ENCODE measurements around the gene CREB5.

CREB5 gene

DNA sequence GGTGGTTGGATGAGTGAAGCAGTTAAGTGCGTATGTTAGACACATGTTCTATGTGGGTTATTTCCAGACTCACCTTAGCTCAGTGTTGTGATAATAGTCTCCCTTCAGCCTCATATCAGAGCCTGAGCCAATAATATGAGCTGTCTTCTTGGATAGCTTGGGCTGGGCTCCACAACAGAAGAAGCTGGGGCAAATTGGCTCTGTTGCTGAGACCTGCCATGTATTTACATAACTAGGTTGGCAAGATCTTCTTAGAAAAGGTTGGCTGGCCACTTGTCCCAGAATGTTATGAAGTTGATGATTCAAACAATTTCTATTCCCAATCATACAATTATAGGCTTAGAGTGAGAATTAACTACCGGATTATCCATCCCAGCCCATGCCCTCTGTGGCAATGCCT lies 35.7 kb upstream of the CREB5 start:
- Histone ChIP-seq H3K4me3 (ENCODE audit: low read depth in 1 of 2, low read length in 2 of 2) (no peak overlapping the region), H3K79me2 (ENCODE audit: insufficient read depth, low read length) (no peaks in the 10 kb centered on the region)
- no peak for ATAC-seq (ENCODE audit: insufficient read depth, low read depth)

DNA sequence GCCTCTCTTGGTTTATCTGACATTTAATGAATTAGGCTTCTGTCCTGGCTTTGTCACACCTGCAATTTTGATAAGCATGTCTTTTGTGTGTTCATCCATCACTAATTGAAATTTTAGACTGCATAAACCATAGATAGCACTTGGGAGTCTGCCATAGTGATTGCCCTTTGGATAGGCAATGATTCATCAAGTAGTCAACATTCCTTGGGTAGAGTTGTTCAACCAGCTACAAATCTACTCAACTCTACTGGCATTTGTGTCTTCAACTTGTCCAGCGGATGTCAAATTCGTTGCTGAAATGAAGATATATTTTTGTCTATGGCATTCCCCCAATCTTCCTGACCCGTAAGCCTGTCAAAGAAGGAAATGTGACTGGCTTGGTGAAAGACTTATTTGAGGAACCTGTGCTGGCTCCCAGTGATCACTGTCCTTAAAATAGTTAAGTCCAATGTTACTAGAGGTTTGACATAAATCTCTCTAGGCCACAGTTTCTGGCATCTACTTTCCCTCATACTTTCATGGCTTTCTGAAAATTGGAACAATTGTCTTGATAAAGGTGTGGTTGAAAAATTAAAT lies 33.7 kb upstream of the CREB5 start:
- no peak overlapping the region for H2AFZ ChIP-seq (ENCODE audit: low read depth, low read length)
- no peak for DNase-seq
- no peaks in the 10 kb centered on the region for H3K79me2 ChIP-seq (ENCODE audit: insufficient read depth, low read length)
- no peak overlapping the region for H3K9ac ChIP-seq (ENCODE audit: low read depth, low read length)
- H4K20me1 ChIP-seq (ENCODE audit: insufficient read depth, low read length), result no peaks in the 10 kb centered on the region
- H3K27ac ChIP-seq (ENCODE audit: low read length), result no peak overlapping the region
- no peak overlapping the region for H3K4me2 ChIP-seq (ENCODE audit: insufficient read depth, low read length)
- TF ChIP-seq, protein P1, sequence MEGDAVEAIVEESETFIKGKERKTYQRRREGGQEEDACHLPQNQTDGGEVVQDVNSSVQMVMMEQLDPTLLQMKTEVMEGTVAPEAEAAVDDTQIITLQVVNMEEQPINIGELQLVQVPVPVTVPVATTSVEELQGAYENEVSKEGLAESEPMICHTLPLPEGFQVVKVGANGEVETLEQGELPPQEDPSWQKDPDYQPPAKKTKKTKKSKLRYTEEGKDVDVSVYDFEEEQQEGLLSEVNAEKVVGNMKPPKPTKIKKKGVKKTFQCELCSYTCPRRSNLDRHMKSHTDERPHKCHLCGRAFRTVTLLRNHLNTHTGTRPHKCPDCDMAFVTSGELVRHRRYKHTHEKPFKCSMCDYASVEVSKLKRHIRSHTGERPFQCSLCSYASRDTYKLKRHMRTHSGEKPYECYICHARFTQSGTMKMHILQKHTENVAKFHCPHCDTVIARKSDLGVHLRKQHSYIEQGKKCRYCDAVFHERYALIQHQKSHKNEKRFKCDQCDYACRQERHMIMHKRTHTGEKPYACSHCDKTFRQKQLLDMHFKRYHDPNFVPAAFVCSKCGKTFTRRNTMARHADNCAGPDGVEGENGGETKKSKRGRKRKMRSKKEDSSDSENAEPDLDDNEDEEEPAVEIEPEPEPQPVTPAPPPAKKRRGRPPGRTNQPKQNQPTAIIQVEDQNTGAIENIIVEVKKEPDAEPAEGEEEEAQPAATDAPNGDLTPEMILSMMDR (IDR thresholded peaks at IDR 0.05; ENCODE audit: borderline replicate concordance, extremely low read depth, low read length, poor library complexity, severe bottlenecking), result no peak
- no peak for TF ChIP-seq EZH2 (IDR thresholded peaks at IDR 0.05; ENCODE audit: borderline replicate concordance, low read depth, low read length, severe bottlenecking)
- H3K9me3 ChIP-seq (ENCODE audit: insufficient read depth, low read length, severe bottlenecking), result no peaks in the 10 kb centered on the region
- no peak overlapping the region for H3K4me3 ChIP-seq (ENCODE audit: low read depth in 1 of 2, low read length in 2 of 2)
- ATAC-seq (ENCODE audit: insufficient read depth, low read depth), result no peak
- no peaks in the 10 kb centered on the region for H3K27me3 ChIP-seq (ENCODE audit: insufficient read depth, low read length, poor library complexity)
- H3K36me3 ChIP-seq (ENCODE audit: insufficient read depth, low read length), result no peaks in the 10 kb centered on the region
- no peaks in the 10 kb centered on the region for H3K4me1 ChIP-seq (ENCODE audit: insufficient read depth, low read length)

More for the DNA sequence above, 35.7 kb upstream of the CREB5 start:
- H3K27me3 ChIP-seq (ENCODE audit: insufficient read depth, low read length, poor library complexity), result no peaks in the 10 kb centered on the region
- no peak for TF ChIP-seq EZH2 (IDR thresholded peaks at IDR 0.05; ENCODE audit: borderline replicate concordance, low read depth, low read length, severe bottlenecking)
- TF ChIP-seq, protein P1 (IDR thresholded peaks at IDR 0.05; ENCODE audit: borderline replicate concordance, extremely low read depth, low read length, poor library complexity, severe bottlenecking), result no peak
- no peak overlapping the region for H2AFZ ChIP-seq (ENCODE audit: low read depth, low read length)
- H3K4me1 ChIP-seq (ENCODE audit: insufficient read depth, low read length), result no peaks in the 10 kb centered on the region
- no peaks in the 10 kb centered on the region for H4K20me1 ChIP-seq (ENCODE audit: insufficient read depth, low read length)
- DNase-seq, result no peak
- no peaks in the 10 kb centered on the region for H3K36me3 ChIP-seq (ENCODE audit: insufficient read depth, low read length)
- no peak overlapping the region for H3K4me2 ChIP-seq (ENCODE audit: insufficient read depth, low read length)
- no peak overlapping the region for H3K27ac ChIP-seq (ENCODE audit: low read length)
- no peaks in the 10 kb centered on the region for H3K9me3 ChIP-seq (ENCODE audit: insufficient read depth, low read length, severe bottlenecking)
- no peak overlapping the region for H3K9ac ChIP-seq (ENCODE audit: low read depth, low read length)

DNA sequence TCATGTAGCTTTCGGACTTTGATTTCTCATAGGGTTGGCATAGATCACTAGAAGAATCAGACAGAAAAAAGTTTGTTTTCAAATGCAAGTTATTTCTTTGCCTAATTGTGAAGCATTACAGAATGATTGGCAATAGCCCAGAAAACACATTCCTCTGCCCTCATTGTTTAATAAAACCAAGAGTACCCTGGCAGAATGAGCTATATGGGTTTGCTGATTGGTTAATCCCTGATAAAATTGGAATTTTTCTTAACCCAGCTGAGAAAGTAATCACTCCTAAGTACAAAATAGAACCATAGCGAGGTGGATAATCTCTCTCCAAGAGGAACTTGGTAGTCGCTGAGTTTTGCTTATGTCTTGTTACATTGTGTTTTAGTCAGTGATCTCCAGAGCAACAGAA lies 30.9 kb upstream of the CREB5 start:
- H3K27me3 ChIP-seq (ENCODE audit: insufficient read depth, low read length, poor library complexity), result no peaks in the 10 kb centered on the region
- no peak overlapping the region for H3K27ac ChIP-seq (ENCODE audit: low read length)
- DNase-seq (no peak), ATAC-seq (ENCODE audit: insufficient read depth, low read depth) (no peak)
- H3K79me2 ChIP-seq (ENCODE audit: insufficient read depth, low read length), result no peaks in the 10 kb centered on the region
- TF ChIP-seq, protein P1 (IDR thresholded peaks at IDR 0.05; ENCODE audit: borderline replicate concordance, extremely low read depth, low read length, poor library complexity, severe bottlenecking), result no peak
- no peak for TF ChIP-seq EZH2 (IDR thresholded peaks at IDR 0.05; ENCODE audit: borderline replicate concordance, low read depth, low read length, severe bottlenecking)
- no peak overlapping the region for H3K4me2 ChIP-seq (ENCODE audit: insufficient read depth, low read length)
- H3K9me3 ChIP-seq (ENCODE audit: insufficient read depth, low read length, severe bottlenecking), result no peaks in the 10 kb centered on the region
- H4K20me1 ChIP-seq (ENCODE audit: insufficient read depth, low read length), result no peaks in the 10 kb centered on the region
- H3K9ac ChIP-seq (ENCODE audit: low read depth, low read length), result no peak overlapping the region
- H2AFZ ChIP-seq (ENCODE audit: low read depth, low read length), result no peak overlapping the region
- no peak overlapping the region for H3K4me3 ChIP-seq (ENCODE audit: low read depth in 1 of 2, low read length in 2 of 2)
- H3K4me1 ChIP-seq (ENCODE audit: insufficient read depth, low read length), result no peaks in the 10 kb centered on the region
- no peaks in the 10 kb centered on the region for H3K36me3 ChIP-seq (ENCODE audit: insufficient read depth, low read length)

Data from DND-41 (cell line).